T-helper 17 cell (primary cell): ENCODE measurements around the gene MAPK8IP1. TPM values are rescaled to one million over a fixed set of nuclear protein-coding genes. Genes with fewer than 3 reads are reported as not detected.

Experiments used
- ATAC-seq: fragments of 150-1000 bp; cut with Tn5 transposase; 2 replicates; pipeline ENCODE4 v1.10.0; 2021; ENCODE audit warnings: mild to moderate bottlenecking, moderate library complexity
- DNase-seq, 3 donors: peaks; one replicate each; pipeline versions ENCODE4 v3.0.0 to v3.0.0-alpha.2; 2020 to 2021
- H3K9me3 ChIP-seq: one replicate; pipeline ENCODE4 v1.7.0; 2013; ENCODE audit warnings: low read length, mild to moderate bottlenecking; ENCODE audit not compliant: control insufficient read depth, poor library complexity, severe bottlenecking
- H3K27ac Mint-ChIP-seq: one replicate; pipeline ENCODE4 v1.8.0; 2022; ENCODE audit warnings: mild to moderate bottlenecking, moderate library complexity, mixed read lengths
- H3K27me3 Mint-ChIP-seq: one replicate; pipeline ENCODE4 v1.8.0; 2022; ENCODE audit warnings: mixed read lengths
- H3K36me3 Mint-ChIP-seq: one replicate; pipeline ENCODE4 v1.8.0; 2022; ENCODE audit warnings: low read depth, mixed read lengths
- H3K4me1 Mint-ChIP-seq: one replicate; pipeline ENCODE4 v1.8.0; 2022; ENCODE audit warnings: mild to moderate bottlenecking, mixed read lengths
- H3K4me3 Mint-ChIP-seq: one replicate; pipeline ENCODE4 v1.8.0; 2022; ENCODE audit warnings: mild to moderate bottlenecking, moderate library complexity, mixed read lengths
- total RNA-seq, 4 donors: library from RNA in 2 of 4; stranded (reverse) in 2 of 4; gene quantifications; one replicate each; pipeline ENCODE4 v1.2.3 and lab custom pipeline; 2022 to 2026

Gene MAPK8IP1
- total RNA-seq, 2 donors from 2014 or later, result 7.6 to 10.2 TPM

- no peak for DNase-seq
- H3K9me3 ChIP-seq, result no peaks in the 10 kb centered on the region
- ATAC-seq, result no peak
- H3K27ac Mint-ChIP-seq, result peak overlapping the region; percentile 34
- H3K36me3 Mint-ChIP-seq, result peaks cover 14% of the 10 kb centered on the region
- no peaks in the 10 kb centered on the region for H3K27me3 Mint-ChIP-seq
- H3K4me3 Mint-ChIP-seq, result no peak overlapping the region
- H3K4me1 Mint-ChIP-seq, result peaks cover 5% of the 10 kb centered on the region
Measured at GRCh38 chr11:45945397-45945999, 60.0 kb downstream of the MAPK8IP1 start.

- peaks cover 14% of the 10 kb centered on the region for H3K36me3 Mint-ChIP-seq
- H3K9me3 ChIP-seq, result no peaks in the 10 kb centered on the region
- H3K27ac Mint-ChIP-seq, result no peak overlapping the region
- H3K4me3 Mint-ChIP-seq, result no peak overlapping the region
- DNase-seq, result no peak
- H3K4me1 Mint-ChIP-seq, result peaks cover 5% of the 10 kb centered on the region
- no peaks in the 10 kb centered on the region for H3K27me3 Mint-ChIP-seq
- no peak for ATAC-seq
Measured at GRCh38 chr11:45947885-45948284, 62.4 kb downstream of the MAPK8IP1 start.

- Mint-ChIP-seq H3K4me3 (no peak overlapping the region), H3K36me3 (peaks cover 14% of the 10 kb centered on the region), H3K27me3 (no peaks in the 10 kb centered on the region), H3K4me1 (peaks cover 5% of the 10 kb centered on the region), H3K27ac (no peak overlapping the region)
- no peaks in the 10 kb centered on the region for H3K9me3 ChIP-seq
- ATAC-seq (no peak), DNase-seq (no peak)
Measured at GRCh38 chr11:45948356-45948755, 62.9 kb downstream of the MAPK8IP1 start.

GRCh38 chr11:45949992-45950407, 64.5 kb downstream of the MAPK8IP1 start:
- Mint-ChIP-seq H3K27me3 (no peaks in the 10 kb centered on the region), H3K36me3 (peaks cover 11% of the 10 kb centered on the region), H3K4me3 (no peak overlapping the region), H3K4me1 (peaks cover 2% of the 10 kb centered on the region), H3K27ac (no peak overlapping the region)
- H3K9me3 ChIP-seq, result no peaks in the 10 kb centered on the region
- ATAC-seq, result no peak
- DNase-seq, result no peak

Other genes starting within 250 kb of the MAPK8IP1 start
- gene CHST1, start 220.0 kb upstream of the MAPK8IP1 start, total RNA-seq, result not detected
- 10 to 100 TPM in 1 of 2 donors, 1 to 10 TPM in 1; 7.9 to 12.6 TPM for gene SLC35C1, start 80.5 kb upstream of the MAPK8IP1 start, total RNA-seq
- 100 to 1,000 TPM; 200 to 224 TPM for gene CRY2, start 38.2 kb upstream of the MAPK8IP1 start, total RNA-seq
- gene FREY1, start 21.6 kb downstream of the MAPK8IP1 start, total RNA-seq, result 1 to 10 TPM; 3.1 to 3.2 TPM
- gene PEX16, start 32.2 kb downstream of the MAPK8IP1 start, total RNA-seq, result 10 to 100 TPM; 59.1 to 64.2 TPM
- 1 to 10 TPM; 3.9 to 7.9 TPM for gene LARGE2, start 37.0 kb downstream of the MAPK8IP1 start, total RNA-seq
- gene PHF21A, start 235.8 kb downstream of the MAPK8IP1 start, total RNA-seq, result 100 to 1,000 TPM; 103 to 105 TPM